Effector memory CD8-positive, alpha-beta T cell (primary cell): Measurements from ENCODE around the gene ABLIM2.

ENCODE experiments used
- ATAC-seq: fragments of 150-1000 bp; cut with Tn5 transposase; replicated peaks from 2 replicates; pipeline ENCODE4 v1.10.0; 2021; ENCODE audit warnings: mild to moderate bottlenecking, moderate library complexity
- DNase-seq, 3 experiments: peaks; one replicate each; pipeline ENCODE4 v3.0.0; 2021
- H3K27ac Mint-ChIP-seq, 2 donors: one replicate each; pipeline ENCODE4 v1.8.0; 2022; ENCODE audit warnings: mild to moderate bottlenecking in 2 of 2, mixed read lengths in 2 of 2, moderate library complexity in 2 of 2
- H3K27me3 Mint-ChIP-seq, 2 donors: one replicate each; pipeline ENCODE4 v1.8.0; 2022; ENCODE audit warnings: mixed read lengths in 2 of 2
- H3K36me3 Mint-ChIP-seq: one replicate; pipeline ENCODE4 v1.8.0; 2022; ENCODE audit warnings: mild to moderate bottlenecking, moderate library complexity, mixed read lengths; ENCODE audit not compliant: insufficient read depth
- H3K4me1 Mint-ChIP-seq, 2 donors: one replicate each; pipeline ENCODE4 v1.8.0; 2022; ENCODE audit warnings: low read depth in 2 of 2, mixed read lengths in 2 of 2
- H3K4me3 Mint-ChIP-seq, 2 donors: one replicate each; pipeline ENCODE4 v1.8.0; 2022; ENCODE audit warnings: mild to moderate bottlenecking in 2 of 2, mixed read lengths in 2 of 2, moderate library complexity in 2 of 2
- H3K9me3 Mint-ChIP-seq, 2 donors: one replicate each; pipeline ENCODE4 v1.8.0; 2022; ENCODE audit warnings: mixed read lengths in 2 of 2

The ABLIM2 gene

GRCh38 chr4:8085491-8086117 lies 73.0 kb downstream of the ABLIM2 start:
- no peaks in the 10 kb centered on the region for H3K9me3 Mint-ChIP-seq
- no peak overlapping the region for H3K27ac Mint-ChIP-seq
- no peak for DNase-seq
- peaks cover 4% of the 10 kb centered on the region for H3K36me3 Mint-ChIP-seq
- H3K4me3 Mint-ChIP-seq: no peak overlapping the region
- peaks cover 0 to 2% of the 10 kb centered on the region in 2 donors for H3K4me1 Mint-ChIP-seq
- ATAC-seq: no peak
- no peaks in the 10 kb centered on the region for H3K27me3 Mint-ChIP-seq

DNA sequence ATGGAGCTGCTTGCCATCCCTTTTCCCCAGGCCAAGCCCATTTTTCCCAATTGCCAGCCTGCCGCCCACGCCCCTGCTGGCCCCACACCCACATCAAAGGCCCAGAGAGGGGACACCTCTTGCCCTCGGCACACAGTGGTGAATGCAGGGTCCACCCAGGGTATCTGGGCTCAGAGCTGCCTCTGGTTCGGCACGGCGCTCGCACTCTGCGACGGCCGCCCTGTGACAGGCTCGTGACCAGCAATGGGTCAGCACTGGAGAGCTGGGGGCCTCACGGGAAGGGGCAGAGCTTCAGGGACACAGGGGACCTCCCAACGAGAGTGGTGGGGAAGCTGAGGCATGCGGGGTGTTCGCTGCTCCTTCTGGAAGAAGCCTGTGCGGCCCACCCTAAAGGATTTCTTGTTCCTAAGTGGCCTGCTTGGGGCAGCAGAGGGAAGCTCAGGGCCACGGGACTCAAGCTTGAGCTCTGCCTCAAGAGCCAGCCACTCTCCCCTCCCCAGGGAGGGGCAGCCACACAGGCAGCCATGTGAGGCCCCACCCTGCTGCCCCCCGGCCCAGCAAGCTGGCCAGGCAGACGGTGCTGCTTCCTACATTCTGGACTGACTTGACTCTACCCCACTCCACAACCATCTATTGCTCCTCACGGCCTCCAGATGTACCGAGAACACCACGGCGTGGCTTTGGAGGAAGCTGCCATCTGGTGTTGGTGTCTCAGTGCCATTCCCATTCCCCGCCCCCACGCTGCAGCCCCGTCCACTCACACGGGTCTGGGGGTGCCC lies 73.7 kb downstream of the ABLIM2 start:
- H3K27ac Mint-ChIP-seq: no peak overlapping the region
- no peaks in the 10 kb centered on the region for H3K9me3 Mint-ChIP-seq
- DNase-seq (no peak), ATAC-seq (no peak)
- H3K27me3 Mint-ChIP-seq: no peaks in the 10 kb centered on the region
- no peaks in the 10 kb centered on the region for H3K4me1 Mint-ChIP-seq
- no peak overlapping the region for H3K4me3 Mint-ChIP-seq
- peaks cover 4% of the 10 kb centered on the region for H3K36me3 Mint-ChIP-seq

GRCh38 chr4:8084031-8084660 lies 74.5 kb downstream of the ABLIM2 start:
- Mint-ChIP-seq H3K4me3 (no peak overlapping the region), H3K4me1 (no peaks in the 10 kb centered on the region), H3K27ac (no peak overlapping the region), H3K9me3 (no peaks in the 10 kb centered on the region), H3K27me3 (no peaks in the 10 kb centered on the region), H3K36me3 (peaks cover 4% of the 10 kb centered on the region)
- no peak for ATAC-seq
- no peak for DNase-seq

GRCh38 chr4:8083086-8083825 lies 75.4 kb downstream of the ABLIM2 start:
- Mint-ChIP-seq H3K9me3 (no peaks in the 10 kb centered on the region), H3K27me3 (no peaks in the 10 kb centered on the region), H3K36me3 (peaks cover 4% of the 10 kb centered on the region), H3K4me3 (no peak overlapping the region), H3K4me1 (no peaks in the 10 kb centered on the region), H3K27ac (no peak overlapping the region)
- DNase-seq (no peak), ATAC-seq (no peak)

DNA sequence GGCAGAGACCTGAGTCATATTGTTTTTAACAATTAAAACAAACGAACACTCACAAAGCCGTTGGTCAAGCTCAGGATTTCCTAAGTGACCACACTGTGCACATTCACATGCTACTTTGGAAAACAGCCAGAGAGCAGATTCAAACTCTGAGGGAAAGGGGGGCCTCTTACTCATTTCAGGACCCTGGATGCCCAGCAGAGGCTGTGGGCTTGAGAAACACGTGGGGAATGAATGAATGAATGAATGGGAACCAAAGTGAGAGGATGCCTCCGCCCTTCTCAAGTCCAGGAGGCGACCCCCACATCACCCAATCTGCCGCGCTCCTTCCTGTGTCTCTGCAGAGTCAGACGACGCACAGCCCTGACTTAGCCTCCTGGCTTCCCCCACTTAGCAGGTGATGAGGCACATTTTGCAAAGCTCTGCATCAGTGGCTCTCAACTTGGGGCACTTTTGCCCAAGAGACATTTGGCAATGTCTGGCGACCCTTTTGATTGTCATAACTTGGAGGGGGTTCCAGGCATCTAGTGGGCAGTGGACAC lies 76.0 kb downstream of the ABLIM2 start:
- Mint-ChIP-seq H3K27me3 (no peaks in the 10 kb centered on the region), H3K9me3 (no peaks in the 10 kb centered on the region), H3K4me1 (no peaks in the 10 kb centered on the region), H3K27ac (no peak overlapping the region), H3K36me3 (peaks cover 4% of the 10 kb centered on the region), H3K4me3 (no peak overlapping the region)
- DNase-seq (no peak), ATAC-seq (no peak)

- H3K27me3 Mint-ChIP-seq: no peaks in the 10 kb centered on the region
- H3K4me1 Mint-ChIP-seq: no peaks in the 10 kb centered on the region
- H3K4me3 Mint-ChIP-seq: no peak overlapping the region
Measured at GRCh38 chr4:8081621-8082516, 76.7 kb downstream of the ABLIM2 start.

GRCh38 chr4:8081171-8081570 lies 77.4 kb downstream of the ABLIM2 start:
- Mint-ChIP-seq H3K27ac (no peak overlapping the region), H3K4me3 (no peak overlapping the region), H3K4me1 (no peaks in the 10 kb centered on the region), H3K27me3 (no peaks in the 10 kb centered on the region), H3K9me3 (no peaks in the 10 kb centered on the region), H3K36me3 (peaks cover 4% of the 10 kb centered on the region)
- DNase-seq (no peak), ATAC-seq (no peak)

More at GRCh38 chr4:8081621-8082516, 76.7 kb downstream of the ABLIM2 start:
- Mint-ChIP-seq H3K9me3 (no peaks in the 10 kb centered on the region), H3K27ac (no peak overlapping the region), H3K36me3 (peaks cover 4% of the 10 kb centered on the region)
- DNase-seq (no peak), ATAC-seq (no peak)

- no peak overlapping the region for H3K27ac Mint-ChIP-seq
- peaks cover 4% of the 10 kb centered on the region for H3K36me3 Mint-ChIP-seq
- DNase-seq (no peak), ATAC-seq (no peak)
- H3K9me3 Mint-ChIP-seq: no peaks in the 10 kb centered on the region
- H3K4me3 Mint-ChIP-seq: no peak overlapping the region
- H3K27me3 Mint-ChIP-seq: no peaks in the 10 kb centered on the region
- H3K4me1 Mint-ChIP-seq: no peaks in the 10 kb centered on the region
Measured at GRCh38 chr4:8080754-8081065, 77.9 kb downstream of the ABLIM2 start.

GRCh38 chr4:8079916-8080753 lies 78.5 kb downstream of the ABLIM2 start:
- H3K36me3 Mint-ChIP-seq: peaks cover 4% of the 10 kb centered on the region
- H3K9me3 Mint-ChIP-seq: no peaks in the 10 kb centered on the region
- no peaks in the 10 kb centered on the region for H3K27me3 Mint-ChIP-seq
- ATAC-seq: no peak
- no peak overlapping the region for H3K4me3 Mint-ChIP-seq
- no peak overlapping the region for H3K27ac Mint-ChIP-seq
- DNase-seq: no peak
- H3K4me1 Mint-ChIP-seq: no peaks in the 10 kb centered on the region

DNA sequence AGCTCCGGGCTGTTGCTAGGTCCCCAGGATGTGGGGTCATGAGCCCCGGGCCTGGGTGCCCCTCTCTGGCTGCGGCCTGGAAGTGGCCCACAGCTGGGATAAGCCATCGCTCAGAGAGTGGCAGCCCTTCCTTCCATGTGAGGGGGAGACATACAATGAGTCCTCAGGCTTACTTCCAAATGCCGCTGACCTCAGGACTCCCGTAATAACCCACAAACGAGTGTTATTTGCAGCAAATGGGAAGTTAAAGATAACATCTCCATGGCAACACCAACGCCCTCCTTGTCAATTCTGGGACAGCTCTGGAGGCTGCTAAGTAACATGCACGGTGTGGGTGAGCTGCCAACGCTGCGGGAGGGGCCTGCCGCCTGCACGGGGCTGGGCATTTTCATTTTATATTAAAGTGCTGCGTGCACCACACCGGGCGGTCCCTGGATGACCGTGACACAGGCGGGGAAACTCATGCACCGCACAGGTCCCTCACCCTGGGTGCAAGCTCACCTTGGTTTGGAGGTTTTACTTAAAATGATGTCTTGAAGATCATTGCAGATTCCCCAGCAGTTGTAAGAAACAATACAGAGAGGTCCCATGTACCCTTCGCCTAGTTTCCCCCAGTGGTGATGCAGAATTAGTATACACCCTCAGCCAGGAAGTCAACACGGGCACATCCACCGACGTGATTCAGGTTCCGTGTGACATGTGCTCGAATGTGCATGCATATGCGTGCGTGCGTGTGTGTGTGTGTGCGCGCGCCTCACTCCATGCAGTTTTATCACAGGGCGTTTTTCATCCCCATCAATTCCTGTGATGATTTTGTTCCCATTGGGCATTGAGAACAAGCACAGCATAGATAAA lies 79.4 kb downstream of the ABLIM2 start:
- DNase-seq: no peak
- H3K36me3 Mint-ChIP-seq: peaks cover 4% of the 10 kb centered on the region
- no peak overlapping the region for H3K27ac Mint-ChIP-seq
- H3K4me3 Mint-ChIP-seq: no peak overlapping the region
- H3K9me3 Mint-ChIP-seq: no peaks in the 10 kb centered on the region
- H3K4me1 Mint-ChIP-seq: no peaks in the 10 kb centered on the region
- no peak for ATAC-seq
- H3K27me3 Mint-ChIP-seq: no peaks in the 10 kb centered on the region

GRCh38 chr4:8078610-8079015 lies 80.0 kb downstream of the ABLIM2 start:
- H3K27me3 Mint-ChIP-seq: no peaks in the 10 kb centered on the region
- peaks cover 4% of the 10 kb centered on the region for H3K36me3 Mint-ChIP-seq
- ATAC-seq: no peak
- no peak for DNase-seq
- no peak overlapping the region for H3K27ac Mint-ChIP-seq
- H3K4me3 Mint-ChIP-seq: no peak overlapping the region
- no peaks in the 10 kb centered on the region for H3K4me1 Mint-ChIP-seq
- H3K9me3 Mint-ChIP-seq: no peaks in the 10 kb centered on the region
